GM21717 (cell line): ENCODE results near the gene MED26.
"Not testable (repeated sequence)": the region's sequence is repeated elsewhere in the genome, so short reads cannot be mapped to it uniquely, and the experiment has no call there.

ENCODE experiments used
- ATAC-seq: cut with Tn5 transposase; IDR thresholded peaks from one replicate; pipeline ENCODE4 v1.9.1; 2021; ENCODE audit warnings: mild to moderate bottlenecking, moderate library complexity; ENCODE audit not compliant: unreplicated experiment

The MED26 gene

DNA sequence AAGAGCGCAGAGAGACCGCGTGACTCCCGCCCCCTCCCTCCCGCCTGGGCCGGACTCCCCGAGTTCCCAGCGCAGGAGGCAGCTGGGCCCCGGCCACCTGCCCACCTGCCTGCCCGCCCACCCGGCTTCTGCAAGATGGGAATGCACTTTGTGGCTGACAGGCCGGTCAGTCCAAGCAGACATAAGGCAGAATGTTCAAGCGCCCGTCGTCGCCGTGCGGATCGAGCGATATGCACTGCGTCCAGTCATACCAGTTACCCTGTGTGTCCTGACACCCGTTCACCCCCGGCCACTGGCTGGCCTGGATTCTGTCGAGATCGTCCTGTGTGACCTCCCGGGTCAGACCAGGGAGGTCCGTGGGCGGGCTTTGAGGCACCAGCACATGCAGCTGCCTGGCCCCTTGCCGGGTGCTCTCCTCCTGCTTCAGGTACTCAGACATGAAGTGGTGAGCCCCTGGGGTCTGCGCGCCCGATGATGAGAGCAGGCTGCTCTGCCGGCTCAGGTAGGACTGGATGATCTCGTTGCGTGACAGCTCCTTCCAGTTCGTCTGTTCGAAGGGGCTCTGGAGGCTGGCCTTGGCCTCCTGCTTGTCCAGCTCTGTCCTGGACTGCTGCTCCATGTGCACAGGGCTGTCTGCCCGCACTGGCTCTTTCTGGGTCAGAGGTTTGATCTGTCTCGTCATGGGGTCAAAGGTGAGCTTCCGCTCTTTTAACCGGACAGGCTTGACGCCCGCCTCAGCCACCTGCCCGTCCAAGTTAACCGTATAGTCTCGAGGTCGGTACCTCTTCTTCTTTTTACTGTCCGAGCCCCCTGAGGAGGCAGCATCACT is 51.9 kb downstream of the MED26 start:
- ATAC-seq = no peak

DNA sequence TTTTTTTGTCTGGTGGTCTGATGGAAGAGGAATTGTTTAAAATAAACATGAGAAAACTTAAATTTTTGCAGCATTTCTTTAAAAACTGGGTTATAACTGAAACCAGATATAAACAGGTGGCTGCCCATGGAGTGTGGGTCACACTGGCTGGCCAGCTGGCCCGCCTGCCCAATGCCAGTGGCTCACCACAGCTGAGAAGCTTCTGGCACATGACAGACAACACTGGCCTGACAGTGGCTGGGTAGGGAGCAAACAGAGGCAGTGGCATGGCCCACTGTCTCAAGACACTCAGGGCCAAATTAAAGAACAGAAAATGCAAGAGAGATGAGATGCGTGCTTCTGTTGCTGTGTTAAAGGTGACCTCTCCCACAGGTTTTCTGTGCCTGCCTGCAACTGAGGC is 52.7 kb downstream of the MED26 start:
- no peak for ATAC-seq

DNA sequence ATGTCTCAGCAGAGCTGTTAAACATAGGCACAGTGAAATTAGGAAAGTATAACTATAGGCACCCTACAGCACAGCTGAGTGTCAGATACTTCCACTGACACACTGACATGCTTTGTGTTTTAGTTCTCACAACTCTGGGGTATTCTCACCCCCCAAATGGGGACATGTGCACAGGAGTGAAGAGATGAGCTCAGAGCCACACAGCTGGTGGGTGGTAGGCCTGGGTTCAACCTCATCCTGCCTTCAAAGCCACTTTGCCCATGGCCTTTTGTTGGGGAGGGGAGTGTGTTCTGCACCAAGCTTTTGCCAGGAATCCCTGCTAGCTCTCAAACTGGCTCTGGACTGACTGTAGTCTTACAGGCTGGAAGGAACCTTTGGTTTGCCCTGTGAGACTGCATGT is 54.1 kb downstream of the MED26 start:
- ATAC-seq = no peak

DNA sequence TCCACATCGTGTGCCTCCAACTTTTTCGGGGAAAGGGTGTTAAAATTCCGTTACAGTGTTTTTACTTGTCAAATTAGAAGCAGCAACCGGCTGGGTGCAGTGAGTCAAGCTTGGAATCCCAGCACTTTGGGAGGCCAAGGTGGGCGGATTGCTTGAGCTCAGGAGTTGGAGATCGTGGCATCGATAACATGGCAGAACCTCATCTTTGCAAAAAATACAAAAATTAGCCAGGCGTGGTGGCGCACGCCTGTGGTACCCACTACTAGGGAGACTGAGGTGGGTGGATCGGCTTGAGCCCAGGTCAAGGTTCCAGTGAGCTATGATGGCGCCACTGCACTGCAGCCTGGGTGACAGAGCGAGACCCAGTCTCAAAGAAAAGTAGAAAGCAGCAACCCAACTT is 54.7 kb downstream of the MED26 start:
- no peak for ATAC-seq

DNA sequence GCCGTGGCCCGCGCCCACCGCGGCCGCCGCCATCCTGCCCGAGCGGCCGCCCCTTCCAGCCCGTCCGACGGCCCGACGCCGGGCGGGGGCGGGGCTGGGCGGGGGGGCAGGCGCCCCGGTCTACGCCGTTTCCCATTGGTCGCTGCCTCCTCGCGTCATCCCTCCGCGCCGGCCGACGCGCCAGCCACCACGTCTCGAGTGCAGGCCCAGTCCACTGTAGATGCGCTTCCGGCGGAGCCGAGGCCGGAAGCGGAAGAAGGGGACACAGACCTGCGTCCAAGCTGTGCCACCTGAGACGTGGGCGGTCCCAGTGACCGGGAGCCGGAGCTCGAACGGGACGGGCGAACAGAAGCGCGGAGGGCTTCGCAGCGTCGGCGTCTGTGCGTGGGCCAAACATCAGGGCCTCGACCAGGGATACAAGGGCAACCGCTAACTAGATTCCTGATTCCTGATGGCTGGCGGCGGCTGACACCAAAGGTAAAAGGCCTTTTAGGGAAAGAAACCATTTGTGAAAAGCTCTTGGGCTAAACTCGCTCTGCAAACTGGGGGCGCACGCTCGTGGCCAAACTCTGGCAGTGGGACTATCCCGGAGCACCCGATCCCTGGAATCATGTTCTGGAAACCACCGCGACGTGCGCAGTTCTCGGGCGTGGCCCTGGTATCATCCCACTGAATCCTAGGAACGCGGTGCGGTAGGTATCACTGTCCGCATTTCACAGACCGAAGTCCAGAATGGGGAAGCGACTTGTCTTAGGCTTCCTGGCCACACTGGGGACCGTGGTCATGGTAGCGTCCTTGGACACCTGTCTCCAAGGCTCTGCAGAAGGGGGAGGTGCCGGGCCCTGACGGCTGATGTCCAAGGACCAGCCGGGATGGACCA is 55.4 kb downstream of the MED26 start, which contains the start of gene SLC35E1:
SLC35E1 (minus strand) TSS at position 84 of the 880 bp plus-strand sequence; CDS start at position 33, 51 bp downstream.
- peak; percentile 71 for ATAC-seq

DNA sequence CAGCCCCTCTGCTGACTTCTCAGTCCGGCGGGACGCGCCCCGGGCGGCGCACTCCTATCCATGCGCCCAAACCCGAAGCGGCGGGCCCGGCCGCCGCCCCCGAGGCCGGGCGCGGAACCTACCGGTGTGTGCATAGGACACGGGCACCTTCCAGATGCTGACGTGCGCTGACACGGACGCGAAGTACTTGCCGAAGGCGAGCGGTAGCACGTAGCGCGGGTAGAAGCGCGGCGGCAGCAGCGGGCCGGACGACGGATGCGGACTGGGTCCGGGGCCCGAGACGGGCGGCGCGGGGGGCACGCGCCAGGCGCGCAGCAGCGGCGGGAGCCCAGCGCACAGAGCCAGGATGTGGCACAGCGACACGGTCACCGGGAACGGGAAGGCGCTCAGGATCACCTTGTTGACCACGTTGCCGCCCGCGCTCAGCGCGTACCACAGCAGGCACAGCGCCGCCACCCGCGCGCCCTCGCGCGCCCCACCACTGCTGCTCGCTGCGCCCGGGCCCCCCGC is 56.1 kb downstream of the MED26 start:
- ATAC-seq = peak; percentile 19

DNA sequence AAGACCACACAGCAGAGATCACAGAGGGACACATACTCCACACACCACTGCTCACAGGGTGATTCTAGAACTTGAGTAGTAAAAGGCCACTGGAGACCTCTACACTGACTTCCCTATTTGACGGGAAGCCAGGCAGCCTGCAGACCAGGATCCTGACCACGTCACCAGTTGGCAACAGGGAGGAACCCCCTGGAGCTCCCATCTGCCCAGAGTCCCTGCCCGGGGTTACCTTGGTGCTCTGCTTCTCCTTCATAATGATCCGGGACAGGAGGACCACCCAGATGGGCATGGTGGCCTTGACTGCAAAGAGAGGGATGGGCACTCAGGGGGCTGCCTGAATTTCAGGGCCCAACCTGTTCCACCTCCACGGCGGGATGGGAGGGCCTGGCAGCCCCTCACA is 56.7 kb downstream of the MED26 start:
- ATAC-seq = no peak

DNA sequence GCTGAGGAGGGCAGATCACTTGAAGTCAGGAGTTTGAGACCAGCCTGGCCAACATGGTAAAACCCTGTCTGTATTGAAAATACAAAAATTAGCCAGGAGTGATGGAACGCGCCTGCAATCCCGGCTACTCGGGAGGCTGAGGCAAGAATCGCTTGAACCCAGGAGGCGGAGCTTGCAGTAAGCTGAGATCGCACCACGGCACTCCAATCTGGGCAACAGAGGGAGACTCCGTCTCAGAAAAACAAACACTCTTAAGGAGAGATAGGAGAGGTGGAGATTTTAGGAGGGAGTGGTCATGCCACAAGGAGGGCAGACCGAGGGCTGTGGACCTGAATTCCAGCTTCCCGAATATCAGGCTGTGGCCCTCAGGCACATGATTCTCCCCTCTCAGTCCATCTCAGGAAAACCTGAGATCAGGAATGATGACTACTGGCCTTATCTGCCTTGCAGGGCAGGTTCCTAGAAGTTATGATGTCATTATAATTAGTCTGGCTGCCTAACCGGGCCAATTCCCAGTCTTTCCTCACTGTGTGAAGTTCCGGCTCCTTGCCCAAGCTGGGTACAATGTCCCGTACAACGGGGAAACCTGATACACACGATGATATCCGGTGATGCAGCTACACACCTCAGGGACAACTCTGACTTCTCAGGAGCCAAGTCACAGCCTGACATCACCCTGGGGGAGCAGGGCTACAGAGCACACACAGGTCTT is 58.2 kb downstream of the MED26 start:
- ATAC-seq = no peak

DNA sequence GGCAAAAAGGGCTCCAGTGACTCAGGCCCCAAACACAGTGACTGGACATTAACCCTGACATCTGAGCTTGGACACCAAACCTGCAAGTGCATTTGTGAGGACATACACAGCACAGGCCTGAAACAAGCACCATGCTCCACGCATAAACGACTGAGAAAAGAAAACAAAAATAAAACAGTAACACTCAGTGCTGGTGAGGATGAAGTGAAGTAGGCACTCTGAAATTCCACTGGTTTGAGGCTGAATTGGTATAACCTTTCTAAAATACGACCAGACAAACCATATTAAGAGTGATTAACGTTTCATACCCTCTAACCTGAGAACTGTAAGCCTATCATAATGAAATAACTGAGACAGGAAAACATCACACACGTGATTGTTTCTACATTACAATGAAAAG is 61.3 kb downstream of the MED26 start:
- no peak for ATAC-seq

DNA sequence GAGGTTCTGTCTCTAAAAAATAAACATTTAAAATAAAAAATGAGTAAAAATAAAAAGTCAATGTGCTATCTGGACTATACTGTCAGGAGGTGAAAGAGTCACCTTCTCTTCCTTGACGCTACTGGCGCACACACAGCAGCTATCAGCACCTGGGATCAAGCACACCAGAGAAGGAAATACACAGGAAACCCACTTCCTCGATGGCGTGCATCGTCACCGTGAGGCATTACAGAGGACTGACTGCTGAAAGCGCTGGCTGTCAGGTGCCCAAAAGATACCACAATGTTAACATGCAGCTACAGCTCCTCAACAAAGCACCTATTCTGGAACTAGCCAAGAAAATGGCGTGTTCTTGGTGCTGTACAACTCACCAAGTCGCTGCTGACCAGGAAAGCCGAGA is 61.8 kb downstream of the MED26 start:
- ATAC-seq = no peak

DNA sequence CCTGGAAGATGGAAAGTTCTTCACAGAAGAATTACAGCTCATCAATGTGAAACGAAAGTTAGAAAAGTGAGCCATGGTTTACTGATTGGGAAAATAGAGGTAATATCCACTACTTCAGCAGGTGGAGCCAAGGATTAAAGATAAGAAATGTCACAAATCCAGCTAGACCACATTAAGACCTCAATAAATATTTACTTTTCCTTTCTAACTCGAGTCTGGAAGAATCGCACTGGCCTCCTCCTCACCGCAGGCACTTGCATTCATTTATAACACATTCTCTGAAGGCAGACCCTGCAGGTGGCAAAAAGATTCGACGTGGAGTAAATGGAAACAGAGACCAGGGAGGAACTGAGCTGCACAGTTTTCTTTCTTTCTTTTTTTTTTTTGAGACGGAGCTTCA is 63.2 kb downstream of the MED26 start:
- no peak for ATAC-seq

DNA sequence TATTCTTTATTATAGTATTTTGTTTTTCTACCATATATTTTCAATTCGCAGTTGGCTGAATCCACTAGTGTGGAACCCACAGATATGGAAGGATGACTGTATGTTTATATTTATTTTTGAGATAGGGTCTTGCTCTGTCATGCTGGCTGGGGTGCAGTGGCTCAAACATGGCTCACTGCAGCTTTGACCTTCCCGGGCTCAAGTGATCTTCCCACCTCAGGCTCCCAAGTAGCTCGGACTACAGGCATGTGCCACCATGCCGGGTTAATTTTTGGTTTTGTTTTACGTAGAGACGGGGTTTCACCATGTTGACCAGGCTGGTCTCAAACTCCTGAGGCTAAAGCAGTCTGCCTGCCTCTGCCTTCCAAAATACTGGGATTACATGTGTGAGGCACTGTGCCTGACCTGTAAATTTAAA is 65.4 kb downstream of the MED26 start:
- no peak for ATAC-seq

DNA sequence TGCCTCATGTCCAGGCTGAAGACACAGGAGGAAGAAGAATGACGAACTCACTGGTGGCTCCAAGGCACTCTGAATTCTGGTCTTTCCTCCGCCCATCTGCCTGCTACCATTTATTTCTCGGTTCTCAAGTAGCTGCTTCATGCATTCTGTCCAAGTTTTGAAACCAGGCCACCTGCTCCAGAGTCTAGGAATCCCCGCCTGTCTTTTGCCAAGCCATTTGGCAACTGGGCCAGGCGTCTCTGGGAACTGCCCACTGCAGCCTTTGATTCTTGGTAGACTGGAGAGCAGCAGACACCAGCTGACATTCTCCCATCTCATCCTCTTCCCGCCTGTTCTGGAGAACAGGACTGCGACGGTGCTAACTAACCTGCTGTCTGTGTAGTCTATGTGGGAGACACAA is 66.6 kb downstream of the MED26 start:
- no peak for ATAC-seq

DNA sequence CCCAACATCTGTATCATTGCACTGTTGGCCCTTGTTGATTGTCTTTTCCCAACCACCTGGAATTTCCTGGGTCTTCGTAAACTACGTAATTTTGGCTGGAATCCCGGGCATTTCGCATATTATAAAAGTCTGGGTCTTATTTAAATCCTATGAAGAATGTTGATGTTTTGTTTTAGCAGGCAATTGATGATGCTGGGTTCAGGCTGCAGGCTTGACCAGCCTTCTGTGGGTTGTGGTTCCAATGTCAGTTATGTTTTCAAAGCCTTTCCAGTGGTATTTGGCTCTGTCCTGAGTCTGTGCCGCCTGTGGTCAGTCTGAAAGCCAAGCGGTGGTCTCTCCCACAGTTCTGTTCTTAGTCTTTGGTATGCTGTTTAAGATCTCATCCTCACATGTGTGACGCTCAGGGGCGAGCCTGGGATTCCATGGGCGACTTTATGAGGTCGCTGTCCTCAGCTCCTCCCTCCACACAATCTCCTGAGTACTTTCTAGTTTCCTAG is 68.2 kb downstream of the MED26 start:
- ATAC-seq = no peak

DNA sequence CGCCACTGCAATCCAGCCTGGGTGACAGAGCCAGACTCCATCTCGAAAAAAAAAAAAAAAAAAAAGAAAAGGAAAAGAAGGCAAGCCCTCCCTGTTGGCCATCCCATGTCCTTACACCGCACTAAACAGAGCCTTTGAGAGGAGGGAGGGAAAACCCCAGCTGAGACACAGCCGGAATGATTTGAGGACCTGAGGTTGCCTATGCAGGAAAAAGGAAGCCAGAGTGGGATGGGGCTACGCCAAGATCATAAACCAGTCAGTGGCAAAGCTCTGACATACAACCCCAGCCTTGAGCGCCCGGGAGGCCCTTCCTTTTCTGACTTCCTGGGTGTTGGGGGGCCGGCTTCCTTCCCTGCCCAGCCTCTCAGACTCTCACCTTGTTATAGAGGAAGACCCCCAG is 73.2 kb downstream of the MED26 start:
- ATAC-seq = no peak

DNA sequence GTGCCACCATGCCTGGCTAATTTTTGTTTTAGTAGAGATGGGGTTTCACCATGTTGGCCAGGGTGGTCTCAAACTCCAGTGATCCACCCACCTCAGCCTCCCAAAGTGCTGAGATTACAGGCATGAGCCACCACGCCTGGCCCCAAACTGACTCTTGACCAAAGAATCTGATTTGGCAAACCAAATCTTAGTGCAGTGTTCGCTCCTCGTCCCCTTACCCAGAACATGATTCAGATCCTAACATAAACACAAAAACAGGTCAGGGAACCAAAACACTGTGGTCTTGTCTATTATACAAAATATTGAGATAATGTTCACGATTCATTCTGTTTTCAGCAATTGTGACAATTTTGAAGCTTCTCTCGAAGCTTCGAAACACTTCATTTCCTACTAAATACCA is 76.1 kb downstream of the MED26 start:
- ATAC-seq = not testable (repeated sequence)

DNA sequence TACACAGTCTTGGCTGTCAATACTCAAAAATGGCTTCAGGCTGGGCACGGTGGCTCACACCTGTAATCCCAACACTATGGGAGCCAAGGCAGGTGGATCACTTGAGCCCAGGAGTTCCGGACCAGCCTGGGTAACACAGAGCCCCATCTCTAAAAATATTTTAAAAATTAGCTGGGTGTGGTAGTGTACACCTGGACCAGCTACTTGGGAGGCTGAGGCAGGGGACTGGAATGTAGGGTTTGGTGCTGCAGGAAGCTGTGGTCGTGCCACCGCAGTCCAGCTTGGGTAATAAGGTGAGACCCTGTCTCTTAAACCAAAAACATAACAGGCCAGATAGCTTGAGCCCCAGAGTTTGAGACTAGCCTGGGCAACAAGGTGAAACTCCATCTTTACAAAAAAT is 79.0 kb downstream of the MED26 start:
- no peak for ATAC-seq

DNA sequence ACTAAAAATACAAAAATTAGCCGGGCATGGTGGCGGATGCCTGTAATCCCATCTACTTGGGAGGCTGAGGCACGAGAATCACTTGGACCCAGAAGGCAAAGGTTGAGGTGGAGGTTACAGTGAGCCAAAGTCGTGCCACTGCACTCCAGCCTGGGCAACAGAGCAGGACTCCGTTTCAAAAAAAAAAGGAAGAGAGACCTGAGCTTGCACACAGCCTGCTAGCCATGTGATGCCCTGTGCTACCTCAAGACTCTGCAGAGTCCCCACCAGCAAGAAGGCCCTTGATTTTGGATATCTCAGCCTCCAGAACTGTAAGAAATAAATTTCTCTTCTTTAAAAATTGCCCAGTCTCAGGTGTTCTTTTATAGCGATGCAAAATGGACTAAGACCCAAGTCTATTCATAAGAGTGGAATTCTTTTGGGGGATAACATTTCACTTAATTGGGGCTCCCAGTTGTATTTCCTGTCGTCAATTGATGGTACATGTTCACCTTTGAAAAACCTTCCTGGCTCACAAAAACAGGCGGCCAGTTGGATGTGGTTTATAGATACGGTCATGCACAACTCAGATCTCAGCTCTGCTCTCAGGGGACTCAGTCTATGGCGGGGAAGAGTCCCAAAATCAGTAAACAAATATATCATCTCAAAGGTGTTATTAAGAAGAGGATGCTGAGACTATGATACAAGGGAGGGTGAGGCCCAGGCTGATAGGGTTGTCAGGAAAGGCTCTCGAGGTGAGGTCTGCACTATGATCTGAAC is 83.4 kb downstream of the MED26 start:
- no peak for ATAC-seq

DNA sequence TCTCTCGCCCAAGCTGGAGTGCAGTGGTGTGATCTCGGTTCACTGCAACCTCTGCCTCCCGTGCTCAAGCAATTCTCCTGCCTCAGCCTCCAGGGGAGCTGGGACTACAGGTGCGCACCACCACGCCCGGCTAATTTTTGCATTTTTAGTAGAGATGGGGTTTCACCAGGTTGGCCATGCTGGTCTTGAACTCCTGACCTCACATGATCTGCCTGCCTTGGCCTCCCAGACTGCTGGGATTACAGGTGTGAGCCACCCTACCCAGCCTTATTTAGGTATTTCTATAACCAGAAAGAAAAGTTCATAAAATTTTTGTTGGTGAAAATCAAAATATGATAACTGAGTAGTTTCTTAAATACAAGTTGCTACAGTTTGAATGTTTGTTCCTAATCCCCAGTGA is 84.3 kb downstream of the MED26 start:
- not testable (repeated sequence) for ATAC-seq

DNA sequence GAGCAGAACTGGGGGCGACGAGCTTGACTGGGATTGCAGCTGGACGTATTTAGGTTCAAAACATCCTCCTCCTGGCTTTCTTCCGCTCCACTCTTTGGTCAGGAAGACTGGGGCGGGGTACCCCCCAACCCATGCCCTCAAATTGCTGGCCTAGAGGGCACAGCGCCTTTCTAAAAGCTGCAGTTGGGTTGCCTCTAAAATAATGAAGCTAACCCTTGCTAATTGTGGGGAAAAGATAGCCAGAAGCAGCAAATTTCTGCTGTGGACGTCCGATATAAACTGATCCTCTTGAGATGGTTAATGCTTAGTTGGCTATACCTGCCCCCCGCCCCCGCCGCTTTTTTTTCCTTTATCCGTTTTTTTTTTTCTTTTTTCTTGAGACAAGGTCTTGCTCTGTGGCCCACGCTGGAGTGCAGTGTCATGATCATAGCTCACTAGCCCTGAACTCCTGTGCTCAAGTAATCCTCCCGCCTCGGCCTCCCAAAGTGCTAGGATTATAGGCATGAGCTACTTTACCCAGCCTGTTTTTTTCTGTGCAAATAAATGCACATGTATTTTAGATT is 85.0 kb downstream of the MED26 start:
- no peak for ATAC-seq
